Measurements from ENCODE around the gene ZBTB17. TPM values are rescaled to one million over a fixed set of nuclear protein-coding genes. Genes with fewer than 3 reads are reported as not detected.

The ZBTB17 gene
- total RNA-seq, 1 donor from 2014 or later = 23.9 TPM

DNA sequence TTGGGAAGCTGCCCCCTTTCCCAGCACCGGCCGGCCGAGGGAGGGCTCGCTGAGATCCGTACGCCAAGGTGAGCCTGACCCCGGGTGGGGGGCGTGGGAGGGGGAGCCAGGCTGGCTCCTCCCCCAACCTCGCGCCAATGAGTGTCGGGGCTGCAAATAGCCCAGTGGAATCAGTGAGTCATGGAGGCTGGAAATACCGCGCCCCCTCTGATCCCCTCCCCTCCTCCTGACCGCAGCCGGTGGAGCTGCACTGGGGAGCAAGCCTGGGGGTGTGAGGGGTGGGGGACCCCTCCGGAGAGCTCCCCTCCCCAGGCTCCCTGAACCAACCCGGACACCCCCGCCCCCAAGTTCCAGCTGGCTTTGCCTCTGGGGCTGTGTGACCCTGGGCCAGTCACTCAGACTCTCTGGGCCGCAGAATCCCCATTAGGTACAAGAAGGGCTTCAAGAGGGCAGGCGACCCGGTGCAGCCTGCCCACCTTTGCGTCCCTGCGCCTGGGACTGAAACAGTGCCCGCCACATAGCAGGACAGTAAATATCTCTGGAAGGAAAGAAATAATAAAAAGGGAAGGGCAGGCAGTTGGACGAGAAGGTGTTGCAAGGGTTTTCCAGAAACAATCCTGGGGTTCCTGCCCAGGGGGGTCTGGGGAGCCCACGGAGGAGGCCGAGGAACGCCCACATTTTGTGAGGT, 37.5 kb upstream of the ZBTB17 start:
- TF ChIP-seq, protein P1, sequence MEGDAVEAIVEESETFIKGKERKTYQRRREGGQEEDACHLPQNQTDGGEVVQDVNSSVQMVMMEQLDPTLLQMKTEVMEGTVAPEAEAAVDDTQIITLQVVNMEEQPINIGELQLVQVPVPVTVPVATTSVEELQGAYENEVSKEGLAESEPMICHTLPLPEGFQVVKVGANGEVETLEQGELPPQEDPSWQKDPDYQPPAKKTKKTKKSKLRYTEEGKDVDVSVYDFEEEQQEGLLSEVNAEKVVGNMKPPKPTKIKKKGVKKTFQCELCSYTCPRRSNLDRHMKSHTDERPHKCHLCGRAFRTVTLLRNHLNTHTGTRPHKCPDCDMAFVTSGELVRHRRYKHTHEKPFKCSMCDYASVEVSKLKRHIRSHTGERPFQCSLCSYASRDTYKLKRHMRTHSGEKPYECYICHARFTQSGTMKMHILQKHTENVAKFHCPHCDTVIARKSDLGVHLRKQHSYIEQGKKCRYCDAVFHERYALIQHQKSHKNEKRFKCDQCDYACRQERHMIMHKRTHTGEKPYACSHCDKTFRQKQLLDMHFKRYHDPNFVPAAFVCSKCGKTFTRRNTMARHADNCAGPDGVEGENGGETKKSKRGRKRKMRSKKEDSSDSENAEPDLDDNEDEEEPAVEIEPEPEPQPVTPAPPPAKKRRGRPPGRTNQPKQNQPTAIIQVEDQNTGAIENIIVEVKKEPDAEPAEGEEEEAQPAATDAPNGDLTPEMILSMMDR (IDR thresholded peaks at IDR 0.05) = no peak
- H3K4me3 Mint-ChIP-seq (ENCODE audit: unreplicated experiment) = peak overlapping the region; percentile 46
- peaks cover 4% of the 10 kb centered on the region for H3K36me3 Mint-ChIP-seq (ENCODE audit: low read depth)
- no peaks in the 10 kb centered on the region for H3K27me3 Mint-ChIP-seq (ENCODE audit: low read depth)
- no peaks in the 10 kb centered on the region for H3K9me3 Mint-ChIP-seq (ENCODE audit: low read depth)
- peak; percentile 87 for DNase-seq (ENCODE audit: low spot score)
- peak overlapping the region; percentile 92 for H3K27ac Mint-ChIP-seq (ENCODE audit: unreplicated experiment)
- H3K4me1 Mint-ChIP-seq (ENCODE audit: low read depth) = peaks cover 55% of the 10 kb centered on the region

DNA sequence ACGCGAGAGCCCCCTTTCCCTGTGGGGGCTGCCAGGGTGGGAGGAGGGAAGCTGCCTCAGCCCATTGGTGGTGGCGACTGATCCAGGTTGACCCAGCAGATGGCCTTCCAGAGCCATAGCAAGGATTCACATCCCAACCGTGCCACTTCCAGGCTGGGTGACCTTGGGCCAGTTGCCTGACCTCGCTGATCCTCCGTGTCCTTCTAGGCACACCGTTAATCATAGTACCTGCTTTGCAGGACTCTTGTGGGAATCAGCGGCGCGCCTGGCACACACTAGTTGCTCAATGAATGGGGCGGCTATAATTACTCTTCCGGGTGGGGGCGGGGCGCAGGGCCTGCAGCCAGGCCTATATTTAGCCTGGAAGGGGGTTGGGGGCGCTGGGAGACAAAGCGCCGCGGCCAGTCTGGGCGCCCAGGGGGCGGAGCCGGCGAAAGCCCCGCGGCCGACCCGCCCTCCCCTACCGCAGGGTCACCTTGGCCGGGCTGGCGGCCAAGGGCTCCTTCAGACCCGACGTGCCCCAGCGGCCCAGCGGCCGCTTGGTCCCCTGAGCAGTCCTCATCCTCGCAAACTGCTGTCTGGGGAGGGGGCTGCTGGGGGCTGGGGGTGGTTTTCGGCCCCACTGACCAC, 36.8 kb upstream of the ZBTB17 start:
- Mint-ChIP-seq H3K4me1 (ENCODE audit: low read depth) (peaks cover 49% of the 10 kb centered on the region), H3K36me3 (ENCODE audit: low read depth) (peaks cover 4% of the 10 kb centered on the region), H3K27me3 (ENCODE audit: low read depth) (no peaks in the 10 kb centered on the region), H3K27ac (ENCODE audit: unreplicated experiment) (peak overlapping the region; percentile 92), H3K4me3 (ENCODE audit: unreplicated experiment) (no peak overlapping the region), H3K9me3 (ENCODE audit: low read depth) (no peaks in the 10 kb centered on the region)
- peak; percentile 76 for DNase-seq (ENCODE audit: low spot score)
- TF ChIP-seq, protein P1 (IDR thresholded peaks at IDR 0.05) = peak; percentile 22

DNA sequence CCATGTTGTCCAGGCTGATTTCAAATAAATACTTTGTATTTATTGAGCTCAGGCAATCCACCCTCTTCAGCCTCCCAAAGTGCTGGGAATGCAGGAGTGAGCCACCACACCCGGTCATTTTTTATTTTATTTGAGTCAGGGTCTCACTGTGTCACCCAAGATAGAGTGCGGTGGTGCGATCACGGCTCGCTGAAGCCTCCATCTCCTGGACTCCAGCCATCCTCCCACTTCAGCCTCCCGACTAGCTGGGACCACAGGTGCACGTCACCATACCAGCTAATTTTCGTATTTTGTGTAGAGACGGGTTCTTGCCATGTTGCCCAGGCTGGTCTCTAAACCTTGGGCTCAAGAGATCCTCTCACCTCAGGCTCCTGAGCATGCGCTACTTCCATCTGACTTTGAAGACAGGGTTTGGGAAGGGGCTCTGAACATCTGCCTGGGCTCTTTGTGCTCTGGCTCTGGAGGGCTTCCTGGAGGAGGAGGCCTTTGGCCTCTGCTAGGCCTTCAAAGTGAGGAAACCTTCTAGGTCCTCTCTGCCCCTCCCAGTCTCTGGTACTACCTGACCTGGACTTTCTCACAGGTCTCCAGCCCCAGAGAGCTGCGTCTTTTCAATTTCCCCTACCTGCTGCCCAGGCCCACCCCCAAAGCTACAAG, 36.2 kb upstream of the ZBTB17 start:
- DNase-seq (ENCODE audit: low spot score) = no peak
- H3K36me3 Mint-ChIP-seq (ENCODE audit: low read depth) = peaks cover 4% of the 10 kb centered on the region
- peaks cover 44% of the 10 kb centered on the region for H3K4me1 Mint-ChIP-seq (ENCODE audit: low read depth)
- no peaks in the 10 kb centered on the region for H3K9me3 Mint-ChIP-seq (ENCODE audit: low read depth)
- H3K27ac Mint-ChIP-seq (ENCODE audit: unreplicated experiment) = peak overlapping the region; percentile 41
- H3K27me3 Mint-ChIP-seq (ENCODE audit: low read depth) = no peaks in the 10 kb centered on the region
- H3K4me3 Mint-ChIP-seq (ENCODE audit: unreplicated experiment) = no peak overlapping the region
- TF ChIP-seq, protein P1 (IDR thresholded peaks at IDR 0.05) = no peak

DNA sequence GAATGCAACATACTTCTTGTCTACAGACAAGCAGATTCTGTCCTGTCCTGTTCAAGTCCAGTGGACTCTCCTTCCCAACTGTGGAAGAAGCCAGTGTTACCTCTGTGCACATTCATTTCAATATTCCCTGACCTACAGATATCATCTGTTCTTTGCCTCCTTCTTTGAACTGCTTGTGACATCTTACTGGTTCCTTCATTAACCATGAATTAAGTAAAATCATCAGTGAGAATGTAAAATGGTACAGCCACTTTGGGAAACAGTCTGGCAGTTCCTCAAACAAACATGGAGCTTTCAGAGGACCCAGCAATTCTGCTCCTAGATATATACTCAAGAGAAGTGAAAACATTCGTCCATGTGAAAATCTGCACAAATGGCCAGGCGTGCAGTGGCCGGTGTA, 34.9 kb upstream of the ZBTB17 start:
- Mint-ChIP-seq H3K27ac (ENCODE audit: unreplicated experiment) (peak overlapping the region; percentile 38), H3K27me3 (ENCODE audit: low read depth) (no peaks in the 10 kb centered on the region), H3K9me3 (ENCODE audit: low read depth) (no peaks in the 10 kb centered on the region), H3K4me3 (ENCODE audit: unreplicated experiment) (no peak overlapping the region), H3K4me1 (ENCODE audit: low read depth) (peaks cover 39% of the 10 kb centered on the region), H3K36me3 (ENCODE audit: low read depth) (peaks cover 4% of the 10 kb centered on the region)
- DNase-seq (ENCODE audit: low spot score) = no peak
- TF ChIP-seq, protein P1 (IDR thresholded peaks at IDR 0.05) = no peak

DNA sequence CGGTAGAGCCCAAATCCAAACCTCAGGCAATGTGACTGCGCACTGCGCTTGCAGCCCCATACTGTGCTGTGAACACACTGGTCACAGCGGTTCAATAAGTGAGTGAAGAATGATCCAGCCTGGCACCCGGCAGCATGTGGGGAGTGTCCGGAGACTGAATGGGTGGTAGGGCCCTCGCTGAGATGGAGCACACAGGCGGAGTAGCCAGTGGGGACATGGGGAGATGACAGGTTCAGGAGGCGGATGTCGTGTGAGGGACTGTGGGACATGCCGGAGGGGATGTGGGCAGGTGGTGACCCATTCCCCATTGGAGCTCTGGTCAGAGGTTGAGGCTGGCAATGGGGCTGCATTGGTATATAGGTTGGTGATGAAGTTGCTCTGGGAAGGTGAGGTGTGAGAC, 33.8 kb upstream of the ZBTB17 start:
- Mint-ChIP-seq H3K4me1 (ENCODE audit: low read depth) (peaks cover 28% of the 10 kb centered on the region), H3K27me3 (ENCODE audit: low read depth) (no peaks in the 10 kb centered on the region), H3K36me3 (ENCODE audit: low read depth) (no peaks in the 10 kb centered on the region), H3K9me3 (ENCODE audit: low read depth) (no peaks in the 10 kb centered on the region), H3K27ac (ENCODE audit: unreplicated experiment) (no peak overlapping the region), H3K4me3 (ENCODE audit: unreplicated experiment) (no peak overlapping the region)
- TF ChIP-seq, protein P1 (IDR thresholded peaks at IDR 0.05) = no peak
- peak; percentile 87 for DNase-seq (ENCODE audit: low spot score)

Measured in chondrocyte (in vitro differentiated cells).